OCI-LY7 (cell line): Measurements from ENCODE around the gene THSD7A.

Experiments used
- CTCF ChIP-seq: fragments of 200-600 bp; sonication (generic); conservative IDR thresholded peaks from 2 replicates; pipeline ENCODE4 v1.5.1; 2014; ENCODE audit warnings: mild to moderate bottlenecking, antibody characterized with exemption, low read length, moderate library complexity, mixed read lengths
- EZH2phosphoT487 ChIP-seq: fragments of 200-600 bp; sonication (generic); IDR thresholded peaks from 2 replicates; pipeline ENCODE4 v1.6.1; 2018; ENCODE audit warnings: low read depth, borderline replicate concordance, mild to moderate bottlenecking, mixed run types, antibody characterized with exemption, low read length, moderate library complexity, mixed read lengths

GRCh38 chr7:11428877-11429581 lies 403.0 kb downstream of the THSD7A start:
- TF ChIP-seq CTCF (no peak), EZH2phosphoT487 (no peak)
